Activated naive CD4-positive, alpha-beta T cell treated with anti-CD3 and anti-CD28 coated beads, Interleukin-2, amount 50 U/mL, for 16 hours (primary cell): Measurements from ENCODE around the gene AFAP1L1.

ENCODE experiments used
- DNase-seq: peaks from one replicate; pipeline ENCODE4 v3.0.0-alpha.2; 2020

AFAP1L1 gene

GRCh38 chr5:149271716-149272563 is at the start of gene AFAP1L1:
Gene AFAP1L1, plus strand, starts transcription at chr5:149271859. Its CDS starts 110 bp downstream, at chr5:149271969.
- DNase-seq = peak; percentile 23

GRCh38 chr5:149223081-149223848 is 48.4 kb upstream of the AFAP1L1 start:
- DNase-seq = no peak

- no peak for DNase-seq
Measured at GRCh38 chr5:149224282-149224681, 47.4 kb upstream of the AFAP1L1 start.

- no peak for DNase-seq
Measured at GRCh38 chr5:149227168-149227826, 44.4 kb upstream of the AFAP1L1 start.

GRCh38 chr5:149228618-149229297 is 42.9 kb upstream of the AFAP1L1 start:
- DNase-seq = no peak

GRCh38 chr5:149229298-149229937 is 42.2 kb upstream of the AFAP1L1 start:
- no peak for DNase-seq

- no peak for DNase-seq
Measured at GRCh38 chr5:149235841-149236240, 35.8 kb upstream of the AFAP1L1 start.

GRCh38 chr5:149237662-149238061 is 34.0 kb upstream of the AFAP1L1 start:
- no peak for DNase-seq

GRCh38 chr5:149238540-149238939 is 33.1 kb upstream of the AFAP1L1 start:
- DNase-seq = no peak

- DNase-seq = no peak
Measured at GRCh38 chr5:149239917-149240316, 31.7 kb upstream of the AFAP1L1 start.

GRCh38 chr5:149240354-149240998 is 31.2 kb upstream of the AFAP1L1 start:
- peak; percentile 80 for DNase-seq

GRCh38 chr5:149242339-149242738 is 29.3 kb upstream of the AFAP1L1 start:
- DNase-seq = no peak

GRCh38 chr5:149246906-149247305 is 24.8 kb upstream of the AFAP1L1 start:
- DNase-seq = no peak

GRCh38 chr5:149247726-149248125 is 23.9 kb upstream of the AFAP1L1 start:
- DNase-seq = no peak

- no peak for DNase-seq
Measured at GRCh38 chr5:149251546-149251945, 20.1 kb upstream of the AFAP1L1 start.

- DNase-seq = no peak
Measured at GRCh38 chr5:149254506-149254905, 17.2 kb upstream of the AFAP1L1 start.

- DNase-seq = no peak
Measured at GRCh38 chr5:149256451-149256850, 15.2 kb upstream of the AFAP1L1 start.

GRCh38 chr5:149257131-149257530 is 14.5 kb upstream of the AFAP1L1 start:
- DNase-seq = no peak

- no peak for DNase-seq
Measured at GRCh38 chr5:149257889-149258705, 13.6 kb upstream of the AFAP1L1 start.

GRCh38 chr5:149260761-149261160 is 10.9 kb upstream of the AFAP1L1 start:
- no peak for DNase-seq

GRCh38 chr5:149261246-149261645 is 10.4 kb upstream of the AFAP1L1 start:
- no peak for DNase-seq
